ENCODE data around the gene SBF2.

DNA sequence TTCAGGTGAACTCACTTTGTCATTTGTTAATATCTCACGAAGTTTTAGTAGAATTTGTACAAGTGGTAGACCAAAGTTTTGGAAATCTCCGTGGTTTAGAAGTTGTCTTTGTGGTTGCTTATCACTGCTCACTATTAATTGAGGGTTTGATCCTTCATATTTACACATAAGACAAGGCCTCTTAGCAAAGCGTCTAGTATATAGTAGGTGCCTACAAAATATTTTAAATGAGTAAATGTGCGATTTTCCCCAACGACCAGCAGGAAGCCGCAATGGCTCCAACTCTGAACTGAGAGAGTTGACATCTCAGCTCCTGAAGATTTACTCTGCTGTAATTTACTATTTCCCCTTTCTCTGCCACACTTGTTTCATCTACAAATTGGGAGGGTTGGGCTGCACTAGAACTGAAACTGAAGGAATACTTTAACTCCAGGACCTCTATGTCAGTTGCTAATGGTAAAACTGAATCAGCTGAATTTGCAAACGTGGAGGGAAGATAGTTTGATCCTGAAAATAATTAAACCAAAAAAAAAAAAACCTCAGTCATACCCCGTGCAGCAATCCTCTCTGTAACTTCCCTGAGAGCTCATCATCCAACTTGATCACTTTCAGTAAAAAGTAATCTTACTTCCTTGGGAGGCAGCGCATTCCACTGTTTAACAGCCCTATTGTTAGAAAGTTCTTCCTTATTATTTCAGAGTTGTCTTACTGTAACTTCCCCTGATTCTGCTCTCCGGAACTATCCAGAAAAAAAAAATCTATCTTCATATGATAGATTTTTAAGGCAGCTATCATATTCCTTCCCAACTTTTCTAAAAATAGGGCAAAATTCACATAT lies 1.3 kb upstream of the SBF2 start:
- TF ChIP-seq POLR2A (IDR thresholded peaks at IDR 0.05): no peak
- TF ChIP-seq, protein P1, sequence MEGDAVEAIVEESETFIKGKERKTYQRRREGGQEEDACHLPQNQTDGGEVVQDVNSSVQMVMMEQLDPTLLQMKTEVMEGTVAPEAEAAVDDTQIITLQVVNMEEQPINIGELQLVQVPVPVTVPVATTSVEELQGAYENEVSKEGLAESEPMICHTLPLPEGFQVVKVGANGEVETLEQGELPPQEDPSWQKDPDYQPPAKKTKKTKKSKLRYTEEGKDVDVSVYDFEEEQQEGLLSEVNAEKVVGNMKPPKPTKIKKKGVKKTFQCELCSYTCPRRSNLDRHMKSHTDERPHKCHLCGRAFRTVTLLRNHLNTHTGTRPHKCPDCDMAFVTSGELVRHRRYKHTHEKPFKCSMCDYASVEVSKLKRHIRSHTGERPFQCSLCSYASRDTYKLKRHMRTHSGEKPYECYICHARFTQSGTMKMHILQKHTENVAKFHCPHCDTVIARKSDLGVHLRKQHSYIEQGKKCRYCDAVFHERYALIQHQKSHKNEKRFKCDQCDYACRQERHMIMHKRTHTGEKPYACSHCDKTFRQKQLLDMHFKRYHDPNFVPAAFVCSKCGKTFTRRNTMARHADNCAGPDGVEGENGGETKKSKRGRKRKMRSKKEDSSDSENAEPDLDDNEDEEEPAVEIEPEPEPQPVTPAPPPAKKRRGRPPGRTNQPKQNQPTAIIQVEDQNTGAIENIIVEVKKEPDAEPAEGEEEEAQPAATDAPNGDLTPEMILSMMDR (IDR thresholded peaks at IDR 0.05): no peak

Data from gastroesophageal sphincter (tissue), 3 donors.